Inferior parietal cortex (tissue), 1 donor: ENCODE results near the gene PSMD7.
A peak's percentile ranks its signal among the peaks of the same experiment; 100 is the strongest.

ENCODE experiments used
- DNase-seq: peaks from one replicate; pipeline ENCODE4 v3.0.0-alpha.2; 2016; ENCODE audit errors: extremely low spot score

Gene PSMD7

DNA sequence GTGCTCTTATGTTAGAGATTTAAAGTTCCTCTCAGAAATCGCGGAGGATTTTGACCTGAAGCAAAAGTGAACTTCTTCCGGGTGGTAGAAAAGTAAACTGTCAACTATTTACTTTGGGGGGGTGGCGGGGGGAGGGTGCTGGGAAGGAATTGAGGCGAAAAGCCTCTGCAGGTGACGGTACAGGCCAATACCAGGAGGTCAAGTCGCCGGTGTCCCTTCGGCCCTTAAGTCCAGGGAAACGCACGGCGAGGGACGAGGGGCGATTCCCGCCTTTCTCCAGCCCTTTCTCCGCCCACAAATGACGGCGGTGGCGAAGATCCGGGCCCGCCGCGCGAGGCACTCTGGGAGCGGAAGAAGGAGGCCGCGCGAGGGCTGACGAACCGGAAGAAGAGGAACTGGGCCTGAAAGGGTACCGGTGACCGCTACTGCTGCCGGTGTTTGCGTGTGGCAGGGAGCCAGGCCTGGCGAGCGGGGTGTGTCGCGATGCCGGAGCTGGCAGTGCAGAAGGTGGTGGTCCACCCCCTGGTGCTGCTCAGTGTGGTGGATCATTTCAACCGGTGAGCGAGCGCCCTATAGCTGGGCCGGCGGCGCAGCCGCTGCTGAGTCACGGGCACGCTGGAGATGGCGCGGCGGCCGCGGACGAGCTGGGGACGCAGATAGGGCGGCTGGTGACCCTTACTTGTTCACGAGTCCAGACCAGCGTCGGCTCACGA is at the start of gene PSMD7:
PSMD7 (plus strand) TSS at position 383 of the 713 bp plus-strand sequence; CDS start at position 484, 101 bp downstream.
- DNase-seq = peak; percentile 96

DNA sequence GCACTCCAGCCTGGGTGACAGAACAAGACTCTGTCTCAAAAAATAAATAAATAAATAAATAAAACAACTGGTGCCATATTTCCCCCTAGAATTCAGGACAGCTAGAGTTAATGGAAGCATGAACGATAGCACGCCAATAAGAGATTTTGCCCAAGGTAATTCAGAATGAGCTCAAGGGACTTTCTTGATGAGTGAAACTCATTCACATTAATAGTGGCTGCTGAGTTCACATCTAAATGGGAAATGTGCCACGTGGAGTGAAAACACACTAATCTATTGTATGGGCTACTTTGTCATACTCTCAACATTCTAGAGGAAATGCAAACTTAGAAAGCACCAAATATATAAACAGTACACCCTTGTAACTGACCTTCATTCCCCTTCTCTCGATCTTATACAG is 47.4 kb upstream of the PSMD7 start:
- DNase-seq = no peak

DNA sequence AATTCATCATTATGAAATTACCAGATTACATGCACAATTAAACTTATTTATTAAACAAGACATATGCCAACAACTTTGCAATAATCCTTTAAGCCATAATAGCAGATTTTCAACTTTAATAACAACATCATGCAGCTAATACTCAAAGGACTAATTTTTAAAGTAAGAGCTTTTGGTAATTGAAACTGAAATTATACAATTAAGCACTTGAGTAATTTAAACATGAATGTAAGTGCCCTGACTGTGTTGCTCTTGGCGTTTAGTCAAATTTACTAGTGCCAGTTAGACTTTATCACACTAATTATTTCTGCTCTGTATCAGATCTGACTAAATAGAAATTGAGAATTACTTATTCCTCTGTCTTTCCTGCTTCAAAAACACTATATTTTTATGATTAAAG is 46.8 kb upstream of the PSMD7 start:
- DNase-seq = no peak

DNA sequence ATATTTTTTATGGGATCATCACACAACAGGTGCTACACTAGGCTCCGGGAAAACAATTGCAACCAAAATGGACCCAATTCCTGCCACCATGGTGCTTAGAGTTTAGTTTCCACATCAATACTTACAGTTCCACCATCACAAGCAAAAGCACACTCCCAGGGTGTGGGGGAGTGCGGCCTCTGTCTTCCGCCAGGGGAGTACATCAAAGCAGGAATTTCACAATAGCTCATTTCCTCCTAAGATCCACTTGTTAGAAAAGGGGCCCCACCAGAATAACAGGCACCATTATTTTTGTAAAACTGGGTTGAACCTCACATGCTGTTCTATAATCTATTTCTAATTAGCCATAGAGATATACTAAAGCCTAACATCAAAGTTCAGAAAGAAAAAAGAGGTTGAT is 44.3 kb upstream of the PSMD7 start:
- DNase-seq = no peak

DNA sequence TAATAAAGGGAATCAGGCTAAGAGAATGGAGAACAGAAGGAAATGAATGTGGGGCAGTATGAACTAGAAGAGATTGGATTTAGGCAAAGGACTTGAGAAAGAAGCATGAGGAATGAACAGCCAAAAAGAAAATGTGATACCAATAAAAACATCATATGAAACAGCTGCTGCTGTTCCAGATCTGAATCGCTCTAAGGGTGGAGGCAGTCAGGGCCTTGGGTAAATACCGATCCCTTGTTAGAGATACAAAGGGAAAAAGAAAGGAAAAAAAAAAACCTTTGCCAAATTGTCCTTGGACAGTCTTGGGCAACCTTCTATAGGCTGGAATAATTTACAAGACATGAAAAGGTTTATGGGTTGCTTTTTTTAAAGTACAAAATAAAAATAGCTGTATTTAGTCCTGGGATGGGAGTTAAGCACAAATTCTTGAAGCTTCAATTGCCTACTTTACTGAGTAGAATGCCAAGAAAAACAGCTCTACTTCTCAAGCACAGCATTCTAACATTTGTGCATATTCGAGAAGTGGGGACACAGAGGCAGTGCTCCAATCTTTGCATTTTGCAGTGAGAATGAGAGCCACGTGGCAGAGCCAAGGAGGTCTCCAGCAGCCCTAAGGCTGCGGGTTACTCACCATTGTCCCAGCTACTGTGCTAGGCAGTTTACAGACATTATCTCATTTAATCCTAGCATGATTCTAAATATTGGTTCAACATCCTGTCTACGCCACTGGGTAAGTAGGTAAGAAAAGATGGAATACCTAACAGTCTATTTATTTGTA is 43.3 kb upstream of the PSMD7 start:
- no peak for DNase-seq

DNA sequence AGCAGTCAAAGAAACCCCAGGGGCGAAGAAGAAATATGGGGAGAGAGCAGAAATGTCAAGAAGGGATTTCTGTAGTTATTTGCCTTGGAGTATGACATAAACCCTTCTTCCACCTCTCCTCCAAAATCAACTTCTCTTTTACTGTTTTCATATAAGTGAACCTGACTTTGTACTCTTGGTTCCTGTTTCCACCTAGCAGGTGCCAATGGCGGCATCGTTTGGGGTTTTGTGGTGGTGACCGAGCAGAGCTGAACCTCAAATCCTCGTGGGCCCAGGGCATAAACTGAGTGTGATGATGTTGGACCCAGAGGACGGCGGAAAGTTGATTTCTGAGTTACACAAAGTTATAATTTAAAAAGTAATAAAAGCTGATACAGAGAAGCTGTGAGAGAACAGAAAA is 39.6 kb upstream of the PSMD7 start:
- no peak for DNase-seq

DNA sequence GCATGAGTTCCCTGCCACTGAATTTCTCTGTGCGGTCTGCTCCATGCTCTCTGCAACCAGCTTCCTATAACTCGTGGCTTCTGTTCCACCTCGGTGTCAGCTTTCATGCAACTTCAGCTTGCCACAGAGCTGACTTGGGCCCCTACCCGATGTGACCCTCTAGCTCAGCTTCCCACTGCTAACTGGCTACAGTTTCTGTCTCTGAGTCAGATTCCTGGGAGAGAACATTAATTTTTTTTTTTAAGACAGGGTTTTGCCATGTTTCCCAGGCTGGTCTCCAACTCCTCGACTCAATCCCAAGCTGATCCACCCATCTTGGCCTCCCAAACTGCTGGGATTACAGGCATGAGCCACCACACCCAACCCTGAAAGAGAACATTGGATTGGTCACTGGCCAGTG is 35.5 kb upstream of the PSMD7 start:
- DNase-seq = no peak

DNA sequence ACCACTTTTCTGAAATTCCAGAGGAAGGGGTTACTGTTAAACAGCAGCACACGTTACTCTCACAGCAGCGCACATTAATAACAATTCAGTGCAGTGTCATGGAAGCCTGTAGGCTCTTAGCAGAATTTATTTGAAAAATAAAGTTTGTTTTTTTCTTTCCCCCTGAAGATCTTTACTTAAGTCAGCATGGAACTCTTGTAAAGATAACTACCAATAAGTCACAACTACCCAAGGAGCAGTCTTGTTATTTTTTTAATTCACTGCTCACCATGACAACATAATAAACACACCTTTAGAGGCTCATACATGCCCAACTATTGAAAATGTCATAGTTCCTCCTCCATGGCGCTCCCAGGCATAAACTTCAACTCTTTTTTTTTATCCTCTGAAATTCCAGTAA is 31.8 kb upstream of the PSMD7 start:
- no peak for DNase-seq

DNA sequence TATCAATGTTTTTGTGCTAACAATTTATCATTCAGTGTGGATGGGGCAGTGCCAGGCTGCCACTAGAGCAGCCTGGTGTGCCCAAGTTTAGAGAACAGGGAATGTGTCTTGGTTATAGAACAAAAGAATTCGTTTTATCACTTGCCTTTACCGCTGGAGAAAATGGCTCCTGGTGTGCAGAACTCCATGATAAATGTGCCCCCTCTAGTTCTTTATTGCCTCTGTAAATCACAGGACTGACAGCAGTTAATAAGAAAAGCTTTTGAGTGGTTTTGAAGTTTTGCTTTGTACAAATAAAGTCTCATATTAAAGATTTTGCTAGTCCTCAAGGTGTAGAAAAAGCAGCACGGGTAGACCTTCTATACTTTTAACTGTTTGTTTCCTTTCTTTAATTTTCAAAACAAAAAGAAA is 28.2 kb upstream of the PSMD7 start:
- no peak for DNase-seq

DNA sequence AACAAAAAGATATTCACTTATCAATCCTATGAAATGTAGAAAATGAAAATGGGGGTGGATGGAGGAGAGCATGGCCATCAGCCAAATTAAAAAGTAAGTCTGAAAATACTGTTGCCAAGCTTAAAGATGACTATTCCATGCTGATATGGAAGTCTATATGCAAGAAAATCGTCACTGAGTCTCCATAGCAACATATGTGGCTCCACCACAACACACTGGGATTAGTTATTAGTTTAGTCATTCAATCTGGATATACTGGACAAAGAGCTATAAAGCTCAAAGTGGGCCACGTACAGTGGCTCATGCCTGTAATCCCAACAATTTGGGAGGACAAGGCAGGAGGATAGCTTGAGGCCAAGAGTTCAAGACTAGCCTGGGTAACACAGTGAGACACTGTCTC is 24.7 kb upstream of the PSMD7 start:
- DNase-seq = no peak

DNA sequence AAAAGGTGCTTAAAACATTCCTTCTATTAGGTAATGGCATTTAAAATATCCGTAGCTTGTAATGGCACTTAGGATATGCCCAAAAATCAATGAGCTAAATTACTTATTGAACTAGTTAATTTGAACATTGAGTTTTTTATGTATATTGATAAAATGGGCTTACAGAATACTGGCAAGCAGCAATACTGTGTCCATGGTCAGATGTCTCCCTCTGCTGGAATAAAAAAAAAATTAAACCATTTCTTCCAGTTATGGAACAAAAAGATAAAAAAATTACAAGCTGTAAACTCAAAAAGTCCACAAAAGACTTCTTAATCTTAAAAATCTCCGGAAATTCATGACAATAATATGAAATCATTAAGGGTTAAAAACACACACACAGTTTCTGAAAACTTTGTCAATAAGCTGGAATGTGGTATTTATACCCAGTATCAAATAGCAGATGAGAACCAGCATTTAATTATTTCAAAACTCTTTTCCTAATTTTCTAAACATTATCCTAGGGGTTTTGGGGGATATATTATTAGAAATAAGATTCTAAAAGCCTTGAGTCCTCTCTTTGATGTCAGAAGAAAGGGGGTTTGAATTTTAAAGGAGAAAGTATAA is 21.5 kb upstream of the PSMD7 start:
- DNase-seq = peak; percentile 31

DNA sequence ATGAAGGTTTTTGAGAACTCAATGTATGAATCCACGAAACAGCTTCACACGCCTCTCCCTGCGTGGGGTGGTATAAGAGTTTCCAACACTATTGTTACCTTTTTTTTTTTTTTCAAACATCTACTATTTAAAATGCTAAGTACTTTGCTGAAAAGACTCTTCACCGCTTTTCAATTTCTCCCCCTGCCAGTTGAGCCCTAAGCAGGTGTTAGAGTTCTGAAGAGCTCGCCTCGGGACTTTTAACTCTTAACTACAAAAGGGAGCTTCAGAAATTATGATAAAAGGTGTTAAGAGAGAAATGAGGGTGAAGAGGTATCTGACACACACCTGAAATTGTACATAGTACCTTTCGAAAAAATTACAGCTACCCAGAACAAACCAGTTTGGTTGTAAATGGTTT is 20.9 kb upstream of the PSMD7 start:
- no peak for DNase-seq

DNA sequence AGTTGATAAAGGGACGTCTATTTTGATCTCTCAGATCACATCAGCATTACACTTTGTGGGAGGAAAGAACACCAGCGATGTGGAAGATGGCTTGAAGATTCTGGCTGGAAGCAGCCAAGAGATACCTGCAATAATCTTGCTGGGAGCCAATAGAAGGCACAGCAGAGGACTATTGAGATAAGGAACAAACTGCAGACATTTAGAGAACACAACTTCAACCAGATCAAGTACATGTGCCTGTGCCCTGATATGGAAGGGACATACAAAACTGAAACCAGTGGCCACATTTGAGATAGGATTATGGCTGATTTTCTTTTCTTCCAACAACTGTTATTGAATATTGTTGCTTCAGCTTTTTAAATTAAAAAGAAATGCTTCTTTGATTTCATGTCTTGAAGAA is 18.6 kb upstream of the PSMD7 start:
- DNase-seq = no peak

DNA sequence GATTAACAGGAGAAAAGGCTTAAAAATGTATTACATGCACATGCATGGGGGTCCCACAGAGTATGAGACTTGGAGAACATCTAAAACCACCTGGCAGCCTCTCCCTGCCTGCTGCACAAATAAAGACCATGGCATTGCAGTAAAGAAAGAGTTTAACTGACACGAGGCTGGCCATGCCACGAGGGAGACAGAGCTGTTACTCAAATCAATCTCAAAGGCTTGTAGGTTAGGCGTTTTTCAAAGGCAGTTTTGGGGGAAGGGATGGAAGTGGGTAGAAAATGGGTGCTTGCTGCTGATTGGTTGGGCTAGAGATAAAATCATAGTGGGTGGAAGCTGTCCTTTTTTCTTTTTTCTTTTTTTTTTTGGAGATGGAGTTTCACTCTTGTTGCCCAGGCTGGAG is 17.3 kb upstream of the PSMD7 start:
- no peak for DNase-seq

DNA sequence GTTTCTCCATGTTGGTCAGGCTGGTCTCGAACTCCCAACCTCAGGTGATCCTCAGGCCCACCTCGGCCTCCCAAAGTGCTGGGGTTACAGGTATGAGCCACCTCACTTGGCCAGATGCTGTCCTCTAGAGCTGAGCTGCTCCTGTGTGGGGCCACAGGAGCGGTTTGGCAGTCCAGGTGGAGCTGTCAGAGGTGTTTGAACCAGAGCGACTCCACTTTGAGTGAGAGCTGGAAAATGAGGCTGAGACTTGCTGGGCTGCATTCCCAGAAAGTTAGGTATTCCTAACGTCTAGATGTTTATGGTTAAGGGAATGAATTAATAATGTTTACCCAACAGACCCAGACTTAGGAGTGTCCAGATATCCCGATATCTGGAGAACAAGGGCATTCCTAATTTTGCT is 16.8 kb upstream of the PSMD7 start:
- no peak for DNase-seq

DNA sequence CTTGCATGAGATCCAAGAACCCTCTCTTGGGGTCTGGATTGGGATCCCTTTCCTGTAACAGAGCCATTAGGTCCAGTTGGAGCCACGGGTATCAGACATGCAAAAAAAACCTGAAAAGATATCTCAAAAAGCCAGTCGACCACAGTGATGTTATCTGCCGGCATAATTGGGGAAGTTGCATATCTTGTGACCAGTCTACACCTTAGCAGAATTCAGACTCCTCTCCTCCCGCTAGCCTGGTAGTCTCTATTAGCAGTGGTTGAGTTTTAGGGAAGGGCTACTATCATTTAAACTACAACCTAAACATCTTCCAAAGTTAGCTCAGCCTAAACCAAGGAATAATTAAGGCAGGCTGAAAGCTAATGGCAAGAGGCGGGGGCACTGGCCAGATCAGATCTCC is 16.2 kb upstream of the PSMD7 start:
- no peak for DNase-seq

DNA sequence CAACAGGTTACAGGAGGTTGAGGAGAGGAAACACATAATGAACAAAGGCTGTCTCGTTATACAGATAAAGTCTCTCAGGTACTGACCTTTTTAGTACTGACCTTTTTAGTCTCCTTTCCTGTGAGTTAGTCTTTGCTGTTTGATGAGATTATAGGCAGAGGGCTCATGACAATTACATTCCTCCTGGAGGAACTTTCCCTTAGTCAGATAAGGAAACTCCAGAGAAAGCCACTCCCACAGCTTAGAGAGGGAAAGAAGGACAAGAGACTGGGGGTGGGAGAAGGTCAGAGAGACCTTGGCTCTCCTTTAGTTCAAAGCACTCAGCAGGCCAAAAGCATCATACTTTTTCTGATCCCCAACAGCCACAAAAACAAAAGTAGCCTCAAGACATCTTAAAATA is 15.3 kb upstream of the PSMD7 start:
- no peak for DNase-seq

DNA sequence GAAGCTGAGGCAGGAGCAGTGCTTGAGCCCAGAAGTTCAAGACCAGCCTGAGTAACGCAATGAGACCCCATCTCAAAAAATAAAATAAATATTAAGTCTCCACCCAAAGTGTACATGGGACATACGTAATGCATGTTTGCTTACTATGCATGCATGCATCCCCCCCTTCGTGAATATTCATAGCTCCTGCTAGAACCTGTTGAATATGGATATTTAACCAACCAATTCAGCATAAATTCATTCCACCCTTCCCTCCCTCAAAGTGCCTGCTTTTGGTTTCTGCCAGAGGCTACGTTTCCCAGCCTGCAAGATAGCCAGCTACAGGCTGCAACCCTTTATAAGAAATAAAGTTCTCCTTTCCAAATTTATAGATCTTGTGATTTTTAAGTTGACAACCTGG is 12.9 kb upstream of the PSMD7 start:
- no peak for DNase-seq

DNA sequence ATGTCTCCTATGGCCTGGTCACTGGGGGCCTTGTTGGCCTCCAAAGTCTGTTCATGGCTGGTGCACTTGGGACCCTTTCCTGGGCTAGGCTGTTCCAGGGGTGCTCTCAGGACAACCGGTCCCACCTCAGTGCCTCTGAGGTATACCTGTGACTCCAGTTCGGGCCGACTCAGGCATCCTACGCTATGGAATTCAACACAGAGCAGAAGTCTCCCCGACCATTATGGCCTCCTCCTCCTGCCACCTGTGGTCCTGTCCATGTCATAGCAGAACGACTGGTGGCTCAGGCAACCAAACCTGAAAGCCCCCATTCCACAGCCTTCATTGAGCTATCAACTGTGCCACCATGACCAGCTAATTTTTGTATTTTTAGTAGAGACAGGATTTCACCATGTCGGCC is 8.5 kb upstream of the PSMD7 start:
- DNase-seq = no peak

DNA sequence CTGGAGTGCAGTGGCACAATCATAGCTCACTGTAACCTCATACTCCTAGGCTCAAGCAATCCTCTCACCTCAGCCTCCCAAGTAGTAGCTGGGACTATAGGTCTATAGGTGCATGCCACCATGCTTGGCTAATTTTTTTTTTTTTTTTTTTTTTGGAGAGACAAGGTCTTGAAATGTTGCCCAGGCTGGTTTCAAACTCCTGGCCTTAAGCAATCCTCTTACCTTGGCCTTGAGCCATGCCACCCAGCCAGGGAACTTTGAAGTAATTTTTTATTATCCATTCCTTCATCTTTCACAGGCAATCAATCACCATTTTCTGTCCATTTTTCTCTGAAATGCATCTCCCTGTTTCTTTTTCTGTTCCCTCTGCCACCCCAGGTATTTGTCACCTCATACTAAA is 6.3 kb upstream of the PSMD7 start:
- no peak for DNase-seq

DNA sequence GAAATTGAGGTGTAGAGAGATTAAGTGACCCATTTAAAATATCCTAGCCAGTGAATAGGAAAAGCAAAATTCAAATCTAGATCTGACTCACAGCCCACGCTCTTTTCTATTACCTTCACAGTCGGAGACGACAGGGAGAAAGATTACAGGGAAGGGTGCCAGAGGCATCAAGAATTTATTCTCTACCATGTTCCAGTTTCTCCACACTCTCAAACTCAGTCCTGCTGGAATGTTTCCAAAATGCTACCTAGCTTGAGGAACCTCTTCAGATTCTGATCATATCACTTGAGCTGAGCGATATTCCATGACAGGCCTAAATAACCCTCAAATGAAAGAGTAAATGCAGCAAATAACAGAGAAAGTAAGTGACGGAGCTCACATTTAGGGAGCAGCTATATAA is 5.4 kb upstream of the PSMD7 start:
- no peak for DNase-seq

DNA sequence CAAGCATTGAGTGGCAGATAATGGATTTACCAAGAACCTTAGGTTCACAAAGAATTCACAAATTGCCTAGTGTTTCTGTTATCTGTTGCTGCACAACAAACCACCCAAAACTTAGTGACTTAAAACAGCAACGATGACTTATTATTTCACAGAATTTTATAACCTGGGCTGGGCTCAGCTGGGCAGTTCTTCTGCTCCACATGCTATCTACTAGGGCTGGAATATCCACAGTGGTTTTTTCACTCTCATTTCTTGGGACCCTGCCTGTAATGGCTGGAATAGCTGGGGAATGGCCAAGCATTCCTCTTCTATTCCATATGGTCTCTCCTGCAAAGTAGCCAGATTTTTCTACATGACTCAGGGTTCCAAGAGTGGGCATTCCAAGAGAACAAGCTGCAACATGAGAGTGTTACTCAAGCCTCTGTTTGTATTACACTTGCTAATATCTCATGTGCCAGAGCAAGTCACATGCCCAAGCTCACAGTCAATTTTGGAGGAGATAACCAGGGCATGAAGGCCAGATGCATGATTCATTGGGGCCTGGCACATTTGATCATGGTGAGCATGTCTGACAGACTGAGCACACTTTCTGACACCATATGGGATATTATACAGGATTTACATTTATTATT is 4.9 kb upstream of the PSMD7 start:
- DNase-seq = no peak

DNA sequence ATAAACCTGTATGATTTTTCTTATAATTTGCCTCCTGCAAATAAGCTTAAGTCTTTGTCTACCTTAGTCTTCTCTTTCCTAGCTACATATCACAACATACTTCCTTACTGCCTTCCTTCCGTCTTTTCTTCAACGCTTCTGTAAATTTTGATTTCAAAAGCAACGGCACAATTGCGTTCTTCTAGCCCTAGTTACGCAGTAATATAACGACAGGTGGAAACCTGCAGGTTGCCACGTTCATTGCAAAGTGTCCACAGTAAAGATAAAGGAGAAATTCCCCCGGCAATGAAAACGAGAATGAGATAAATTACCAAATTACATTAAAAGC is 546 bp upstream of the PSMD7 start:
- DNase-seq = no peak
